ENCODE measurements around the gene PPP1R3C. TPM values are rescaled to one million over a fixed set of nuclear protein-coding genes. Genes with fewer than 3 reads are reported as not detected.
A peak's percentile ranks its signal among the peaks of the same experiment; 100 is the strongest.

PPP1R3C gene
- total RNA-seq, 3 donors from 2014 or later, result 9.4 to 48.1 (median 14.4) TPM

GRCh38 chr10:91613411-91614187, 19.3 kb downstream of the PPP1R3C start:
- H3K4me1 ChIP-seq, result peaks cover 0 to 4% of the 10 kb centered on the region in 2 donors
- H3K27ac ChIP-seq, result peak overlapping the region; percentile 40 to 54
- no peaks in the 10 kb centered on the region for H3K27me3 ChIP-seq
- no peaks in the 10 kb centered on the region for H3K9me3 ChIP-seq
- H3K4me3 ChIP-seq, result no peak overlapping the region
- intact Hi-C loops (cut with DNase I; ENCODE audit: low total_unique reads), result loop anchor here (1.0 kb wide), 1 partner anchor 7 kb away; no protein-coding TSS in a partner anchor
- no peaks in the 10 kb centered on the region for H3K36me3 ChIP-seq
- TF ChIP-seq CTCF (IDR thresholded peaks at IDR 0.05) (no peak), POLR2AphosphoS5 (IDR thresholded peaks at IDR 0.05) (no peak), POLR2A (IDR thresholded peaks at IDR 0.05) (no peak)
- DNase-seq (ENCODE audit: low spot score in 2 of 2), result no peak

GRCh38 chr10:91610919-91611318, 22.0 kb downstream of the PPP1R3C start:
- Histone ChIP-seq H3K4me1 (peaks cover 3 to 4% of the 10 kb centered on the region in 2 donors), H3K9me3 (no peaks in the 10 kb centered on the region), H3K27me3 (no peaks in the 10 kb centered on the region), H3K4me3 (no peak overlapping the region), H3K27ac (no peak overlapping the region), H3K36me3 (no peaks in the 10 kb centered on the region)
- intact Hi-C loops (cut with DNase I; ENCODE audit: low total_unique reads), result no loop called here
- DNase-seq (ENCODE audit: low spot score in 2 of 2), result no peak
- TF ChIP-seq POLR2AphosphoS5 (IDR thresholded peaks at IDR 0.05) (no peak), POLR2A (IDR thresholded peaks at IDR 0.05) (no peak), CTCF (IDR thresholded peaks at IDR 0.05) (no peak)

- Histone ChIP-seq H3K27ac (no peak overlapping the region), H3K27me3 (no peaks in the 10 kb centered on the region), H3K4me1 (peaks cover 3 to 4% of the 10 kb centered on the region in 2 donors), H3K9me3 (no peaks in the 10 kb centered on the region), H3K4me3 (no peak overlapping the region), H3K36me3 (no peaks in the 10 kb centered on the region)
- TF ChIP-seq POLR2A (IDR thresholded peaks at IDR 0.05) (no peak), POLR2AphosphoS5 (IDR thresholded peaks at IDR 0.05) (no peak), CTCF (IDR thresholded peaks at IDR 0.05) (no peak)
- no peak for DNase-seq (ENCODE audit: low spot score in 2 of 2)
- intact Hi-C loops (cut with DNase I; ENCODE audit: low total_unique reads), result no loop called here
Observed at GRCh38 chr10:91610444-91610843, 22.4 kb downstream of the PPP1R3C start.

GRCh38 chr10:91607646-91608403, 25.0 kb downstream of the PPP1R3C start:
- H3K36me3 ChIP-seq, result no peaks in the 10 kb centered on the region
- no peaks in the 10 kb centered on the region for H3K9me3 ChIP-seq
- peak overlapping the region; percentile 76 to 85 for H3K27ac ChIP-seq
- DNase-seq (ENCODE audit: low spot score in 2 of 2), result no peak
- TF ChIP-seq CTCF (IDR thresholded peaks at IDR 0.05), result no peak
- TF ChIP-seq POLR2AphosphoS5 (IDR thresholded peaks at IDR 0.05), result no peak
- TF ChIP-seq POLR2A (IDR thresholded peaks at IDR 0.05), result no peak
- no peaks in the 10 kb centered on the region for H3K27me3 ChIP-seq
- intact Hi-C loops (cut with DNase I; ENCODE audit: low total_unique reads), result no loop called here
- H3K4me1 ChIP-seq, result peaks cover 3 to 12% of the 10 kb centered on the region in 2 donors
- H3K4me3 ChIP-seq, result no peak overlapping the region

- Histone ChIP-seq H3K4me1 (peaks cover 3 to 12% of the 10 kb centered on the region in 2 donors), H3K36me3 (no peaks in the 10 kb centered on the region), H3K27me3 (no peaks in the 10 kb centered on the region), H3K4me3 (no peak overlapping the region), H3K9me3 (no peaks in the 10 kb centered on the region), H3K27ac (no peak overlapping the region)
- TF ChIP-seq POLR2A (IDR thresholded peaks at IDR 0.05) (no peak), CTCF (IDR thresholded peaks at IDR 0.05) (no peak), POLR2AphosphoS5 (IDR thresholded peaks at IDR 0.05) (no peak)
- intact Hi-C loops (cut with DNase I; ENCODE audit: low total_unique reads), result loop anchor here (1.0 kb wide), 1 partner anchor 8 kb away; no protein-coding TSS in a partner anchor
- no peak for DNase-seq (ENCODE audit: low spot score in 2 of 2)
Observed at GRCh38 chr10:91605968-91606367, 26.9 kb downstream of the PPP1R3C start.
